Liver (tissue), 9 donors: ENCODE measurements around the gene PCDH7. TPM values are rescaled to one million over a fixed set of nuclear protein-coding genes. Genes with fewer than 3 reads are reported as not detected.

Experiments used
- DNase-seq: peaks from one replicate; pipeline ENCODE4 v3.0.0-alpha.2; 2017; ENCODE audit warnings: low spot score
- H3K27ac ChIP-seq, 2 donors: one replicate each; pipeline ENCODE4 v1.7.0; 2013; ENCODE audit warnings: inconsistent platforms in 2 of 2, low read length in 2 of 2, control low read depth in 1 of 2, low read depth in 1 of 2, mild to moderate bottlenecking in 1 of 2
- H3K27me3 ChIP-seq, 4 donors: one replicate each; pipeline versions ENCODE4 v1.6.1 to v1.7.0; 2013; ENCODE audit warnings: low read length in 3 of 4, inconsistent platforms in 1 of 4, mild to moderate bottlenecking in 1 of 4, moderate library complexity in 1 of 4; ENCODE audit not compliant: control insufficient read depth in 4 of 4, insufficient read depth in 4 of 4
- H3K36me3 ChIP-seq, 4 donors: one replicate each; pipeline versions ENCODE4 v1.6.1 to v1.7.0; 2013; ENCODE audit warnings: low read length in 3 of 4, mild to moderate bottlenecking in 3 of 4, low read depth in 1 of 4, moderate library complexity in 1 of 4; ENCODE audit not compliant: control insufficient read depth in 4 of 4, insufficient read depth in 3 of 4
- H3K4me1 ChIP-seq, 4 donors: one replicate each; pipeline versions ENCODE4 v1.6.1 to v1.7.0; 2013; ENCODE audit warnings: low read length in 3 of 4, mild to moderate bottlenecking in 3 of 4, moderate library complexity in 1 of 4; ENCODE audit not compliant: control insufficient read depth in 4 of 4, insufficient read depth in 4 of 4
- H3K4me3 ChIP-seq, 3 donors: one replicate each; pipeline versions ENCODE4 v1.6.1 to v1.7.0; 2013; ENCODE audit warnings: low read length in 3 of 3, control low read depth in 1 of 3, low read depth in 1 of 3, mild to moderate bottlenecking in 1 of 3
- H3K9ac ChIP-seq, 2 donors: one replicate each; pipeline ENCODE4 v1.7.0; 2013; ENCODE audit warnings: low read length in 2 of 2, mild to moderate bottlenecking in 2 of 2, moderate library complexity in 2 of 2, control low read depth in 1 of 2, low read depth in 1 of 2
- H3K9me3 ChIP-seq, 4 donors: one replicate each; pipeline versions ENCODE4 v1.6.1 to v1.7.0; 2013; ENCODE audit warnings: low read length in 3 of 4; ENCODE audit not compliant: control insufficient read depth in 4 of 4
- FOXA2 ChIP-seq: IDR thresholded peaks from 2 replicates; pipeline ENCODE4 v1.6.1; 2016; ENCODE audit warnings: antibody characterized with exemption
- HNF4G ChIP-seq: IDR thresholded peaks from 2 replicates; pipeline ENCODE4 v1.6.1; 2016; ENCODE audit warnings: antibody characterized with exemption
- JUND ChIP-seq, 2 donors: IDR thresholded peaks; 2 replicates each; pipeline ENCODE4 v1.6.1; 2016; ENCODE audit warnings: antibody characterized with exemption in 2 of 2
- RAD21 ChIP-seq, 2 donors: IDR thresholded peaks; 2 replicates each; pipeline ENCODE4 v1.6.1; 2016; ENCODE audit warnings: antibody characterized with exemption in 2 of 2, mild to moderate bottlenecking in 2 of 2
- SP1 ChIP-seq: IDR thresholded peaks from 2 replicates; pipeline ENCODE4 v1.6.1; 2018; ENCODE audit warnings: antibody characterized with exemption, mild to moderate bottlenecking
- TAF1 ChIP-seq: conservative IDR thresholded peaks from 2 replicates; pipeline ENCODE4 v1.6.1; 2016; ENCODE audit warnings: antibody characterized with exemption, mild to moderate bottlenecking
- YY1 ChIP-seq: IDR thresholded peaks from 2 replicates; pipeline ENCODE4 v1.6.1; 2016; ENCODE audit warnings: antibody characterized with exemption, mild to moderate bottlenecking
- WGBS: extraction: QIAGEN DNeasy Blood & Tissue Kit; methylation state at CpG from one replicate; pipeline ENCODE4 v1.1.7; 2013; 5-methylcytosine and 5-hydroxymethylcytosine counted together
- polyA plus RNA-seq, 2 donors: library from polyadenylated mRNA; stranded (reverse) in 1 of 2; unstranded in 1 of 2; fragments of 200-250 nt in 1 of 2; fragments of >200 nt in 1 of 2; fragmentation: Nextera tagmentation in 1 of 2; extraction: Ambion mirVana in 1 of 2; gene quantifications; one replicate each; pipeline versions ENCODE4 v1.2.1 to v1.2.3, GENCODE V29; 2013 to 2015
- total RNA-seq, 2 donors: library from RNA; depleted of rRNA; stranded (reverse); fragments of >200 nt; gene quantifications; one replicate each; pipeline ENCODE4 v1.2.3, GENCODE V29; 2014
- TF ChIP-seq, protein P1 (sequence below): IDR thresholded peaks from 2 replicates; pipeline ENCODE4 v1.6.1; 2016; ENCODE audit warnings: antibody characterized with exemption
- TF ChIP-seq, protein P2 (sequence below): fragments of 150-350 bp; IDR thresholded peaks from 2 replicates; pipeline ENCODE4 v1.5.1; 2017; ENCODE audit warnings: improper control_type of control experiment, low read depth, low read length; ENCODE audit not compliant: missing input control
- TF ChIP-seq, protein P3 (sequence below): IDR thresholded peaks from 2 replicates; pipeline ENCODE4 v1.6.1; 2016; ENCODE audit warnings: antibody characterized with exemption
- TF ChIP-seq, protein P4 (sequence below): IDR thresholded peaks from 2 replicates; pipeline ENCODE4 v1.6.1; 2016; ENCODE audit warnings: antibody characterized with exemption, mild to moderate bottlenecking
- donor health status: healthy.
- donor health status: healthy.
- donor health status: healthy.
- donor health status: healthy.
- donor health status: healthy.

The PCDH7 gene
- total and polyA plus RNA-seq, 4 donors: 0.32 to 3.0 (median 0.98) TPM

DNA sequence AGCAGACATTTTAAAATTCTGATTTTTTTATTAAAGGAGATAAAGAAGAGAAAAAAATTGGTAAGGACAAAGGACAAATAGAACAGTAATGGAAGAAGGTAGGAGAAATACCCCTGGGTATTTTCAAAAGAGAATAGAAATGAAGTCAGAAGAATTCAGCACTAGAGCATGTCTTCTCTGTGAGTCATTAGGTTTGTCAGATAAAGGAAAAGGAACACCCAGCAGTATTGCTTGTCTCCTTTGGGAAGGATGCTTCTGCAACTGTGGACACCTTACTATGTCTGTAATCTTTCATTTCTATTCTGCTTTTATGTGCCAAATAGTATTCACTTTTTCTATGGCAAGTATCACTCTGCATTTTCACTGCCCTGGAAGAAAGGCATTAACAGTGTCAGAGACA, 24.0 kb upstream of the PCDH7 start:
- TF ChIP-seq TAF1 (no peak), SP1 (no peak), YY1 (no peak)
- TF ChIP-seq, protein P1, sequence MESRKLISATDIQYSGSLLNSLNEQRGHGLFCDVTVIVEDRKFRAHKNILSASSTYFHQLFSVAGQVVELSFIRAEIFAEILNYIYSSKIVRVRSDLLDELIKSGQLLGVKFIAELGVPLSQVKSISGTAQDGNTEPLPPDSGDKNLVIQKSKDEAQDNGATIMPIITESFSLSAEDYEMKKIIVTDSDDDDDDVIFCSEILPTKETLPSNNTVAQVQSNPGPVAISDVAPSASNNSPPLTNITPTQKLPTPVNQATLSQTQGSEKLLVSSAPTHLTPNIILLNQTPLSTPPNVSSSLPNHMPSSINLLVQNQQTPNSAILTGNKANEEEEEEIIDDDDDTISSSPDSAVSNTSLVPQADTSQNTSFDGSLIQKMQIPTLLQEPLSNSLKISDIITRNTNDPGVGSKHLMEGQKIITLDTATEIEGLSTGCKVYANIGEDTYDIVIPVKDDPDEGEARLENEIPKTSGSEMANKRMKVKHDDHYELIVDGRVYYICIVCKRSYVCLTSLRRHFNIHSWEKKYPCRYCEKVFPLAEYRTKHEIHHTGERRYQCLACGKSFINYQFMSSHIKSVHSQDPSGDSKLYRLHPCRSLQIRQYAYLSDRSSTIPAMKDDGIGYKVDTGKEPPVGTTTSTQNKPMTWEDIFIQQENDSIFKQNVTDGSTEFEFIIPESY: no peak
- TF ChIP-seq, protein P2, sequence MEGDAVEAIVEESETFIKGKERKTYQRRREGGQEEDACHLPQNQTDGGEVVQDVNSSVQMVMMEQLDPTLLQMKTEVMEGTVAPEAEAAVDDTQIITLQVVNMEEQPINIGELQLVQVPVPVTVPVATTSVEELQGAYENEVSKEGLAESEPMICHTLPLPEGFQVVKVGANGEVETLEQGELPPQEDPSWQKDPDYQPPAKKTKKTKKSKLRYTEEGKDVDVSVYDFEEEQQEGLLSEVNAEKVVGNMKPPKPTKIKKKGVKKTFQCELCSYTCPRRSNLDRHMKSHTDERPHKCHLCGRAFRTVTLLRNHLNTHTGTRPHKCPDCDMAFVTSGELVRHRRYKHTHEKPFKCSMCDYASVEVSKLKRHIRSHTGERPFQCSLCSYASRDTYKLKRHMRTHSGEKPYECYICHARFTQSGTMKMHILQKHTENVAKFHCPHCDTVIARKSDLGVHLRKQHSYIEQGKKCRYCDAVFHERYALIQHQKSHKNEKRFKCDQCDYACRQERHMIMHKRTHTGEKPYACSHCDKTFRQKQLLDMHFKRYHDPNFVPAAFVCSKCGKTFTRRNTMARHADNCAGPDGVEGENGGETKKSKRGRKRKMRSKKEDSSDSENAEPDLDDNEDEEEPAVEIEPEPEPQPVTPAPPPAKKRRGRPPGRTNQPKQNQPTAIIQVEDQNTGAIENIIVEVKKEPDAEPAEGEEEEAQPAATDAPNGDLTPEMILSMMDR: no peak
- TF ChIP-seq, protein P3, sequence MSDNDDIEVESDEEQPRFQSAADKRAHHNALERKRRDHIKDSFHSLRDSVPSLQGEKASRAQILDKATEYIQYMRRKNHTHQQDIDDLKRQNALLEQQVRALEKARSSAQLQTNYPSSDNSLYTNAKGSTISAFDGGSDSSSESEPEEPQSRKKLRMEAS: no peak
- TF ChIP-seq, protein P4, sequence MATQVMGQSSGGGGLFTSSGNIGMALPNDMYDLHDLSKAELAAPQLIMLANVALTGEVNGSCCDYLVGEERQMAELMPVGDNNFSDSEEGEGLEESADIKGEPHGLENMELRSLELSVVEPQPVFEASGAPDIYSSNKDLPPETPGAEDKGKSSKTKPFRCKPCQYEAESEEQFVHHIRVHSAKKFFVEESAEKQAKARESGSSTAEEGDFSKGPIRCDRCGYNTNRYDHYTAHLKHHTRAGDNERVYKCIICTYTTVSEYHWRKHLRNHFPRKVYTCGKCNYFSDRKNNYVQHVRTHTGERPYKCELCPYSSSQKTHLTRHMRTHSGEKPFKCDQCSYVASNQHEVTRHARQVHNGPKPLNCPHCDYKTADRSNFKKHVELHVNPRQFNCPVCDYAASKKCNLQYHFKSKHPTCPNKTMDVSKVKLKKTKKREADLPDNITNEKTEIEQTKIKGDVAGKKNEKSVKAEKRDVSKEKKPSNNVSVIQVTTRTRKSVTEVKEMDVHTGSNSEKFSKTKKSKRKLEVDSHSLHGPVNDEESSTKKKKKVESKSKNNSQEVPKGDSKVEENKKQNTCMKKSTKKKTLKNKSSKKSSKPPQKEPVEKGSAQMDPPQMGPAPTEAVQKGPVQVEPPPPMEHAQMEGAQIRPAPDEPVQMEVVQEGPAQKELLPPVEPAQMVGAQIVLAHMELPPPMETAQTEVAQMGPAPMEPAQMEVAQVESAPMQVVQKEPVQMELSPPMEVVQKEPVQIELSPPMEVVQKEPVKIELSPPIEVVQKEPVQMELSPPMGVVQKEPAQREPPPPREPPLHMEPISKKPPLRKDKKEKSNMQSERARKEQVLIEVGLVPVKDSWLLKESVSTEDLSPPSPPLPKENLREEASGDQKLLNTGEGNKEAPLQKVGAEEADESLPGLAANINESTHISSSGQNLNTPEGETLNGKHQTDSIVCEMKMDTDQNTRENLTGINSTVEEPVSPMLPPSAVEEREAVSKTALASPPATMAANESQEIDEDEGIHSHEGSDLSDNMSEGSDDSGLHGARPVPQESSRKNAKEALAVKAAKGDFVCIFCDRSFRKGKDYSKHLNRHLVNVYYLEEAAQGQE: no peak
- Histone ChIP-seq H3K27ac (no peak overlapping the region), H3K27me3 (no peaks in the 10 kb centered on the region), H3K9me3 (no peaks in the 10 kb centered on the region), H3K4me1 (no peaks in the 10 kb centered on the region), H3K36me3 (no peaks in the 10 kb centered on the region), H3K4me3 (no peak overlapping the region), H3K9ac (no peak overlapping the region)
- no peak for DNase-seq

DNA sequence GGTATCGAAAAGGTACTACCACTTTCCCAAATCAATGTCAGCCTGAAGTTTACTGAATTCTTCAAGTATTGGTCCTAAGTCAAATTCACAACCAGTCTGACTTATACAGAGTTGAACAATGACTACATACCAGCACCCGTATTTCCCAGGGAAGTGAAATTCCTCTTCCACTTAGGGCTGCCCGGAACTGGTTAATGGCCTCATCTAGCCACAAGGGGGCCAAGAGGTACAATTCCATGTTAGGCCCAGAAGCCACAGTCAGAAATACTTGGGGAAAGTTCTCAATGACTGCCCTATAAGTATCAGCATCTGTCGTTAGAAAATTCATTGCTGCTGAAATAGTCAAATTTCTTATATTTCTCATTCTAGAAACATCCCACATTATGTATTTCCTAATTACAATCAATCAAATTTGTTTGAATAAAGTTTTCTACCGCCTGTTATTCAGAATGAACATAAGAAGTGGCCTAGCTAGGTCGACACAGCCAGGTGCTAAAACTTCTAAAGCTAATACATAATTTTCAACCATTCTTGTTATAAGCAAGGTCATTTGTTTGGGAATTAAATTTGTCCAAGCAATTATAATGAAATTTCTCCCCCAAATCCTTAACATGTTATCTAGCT, 5.6 kb upstream of the PCDH7 start:
- peaks cover 0 to 13% (median 5%) of the 10 kb centered on the region in 4 donors for H3K27me3 ChIP-seq
- H3K9ac ChIP-seq: no peak overlapping the region
- WGBS: 38% methylated on average over 6 of the region's 6 CpGs
- H3K4me3 ChIP-seq: no peak overlapping the region
- H3K27ac ChIP-seq: no peak overlapping the region
- TF ChIP-seq JUND (IDR thresholded peaks at IDR 0.05) (no peak), TAF1 (no peak), FOXA2 (no peak), HNF4G (no peak), SP1 (no peak), RAD21 (IDR thresholded peaks at IDR 0.05) (peak; percentile 65 to 78)
- TF ChIP-seq, protein P1: no peak
- TF ChIP-seq, protein P2: peak; percentile 55
- TF ChIP-seq, protein P3: no peak
- no peaks in the 10 kb centered on the region for H3K36me3 ChIP-seq
- H3K4me1 ChIP-seq: peaks cover 0 to 20% (median 8%) of the 10 kb centered on the region in 4 donors
- DNase-seq: no peak
- H3K9me3 ChIP-seq: peaks cover 0 to 3% (median 1%) of the 10 kb centered on the region in 4 donors
